Gastrocnemius medialis (tissue), 4 donors: ENCODE data around the gene ADAM23. TPM values are rescaled to one million over a fixed set of nuclear protein-coding genes. Genes with fewer than 3 reads are reported as not detected.

Source experiments
- ATAC-seq, 2 donors: fragments of 150-250 bp; one replicate each; pipeline ENCODE4 v1.9.1; 2016
- DNase-seq, 2 donors: peaks; one replicate each; pipeline ENCODE4 v3.0.0-alpha.2; 2019
- H3K27ac ChIP-seq, 4 donors: fragments of 200-600 bp; sonication (generic); 1 replicate in 1 of 4; 2 replicates in 3 of 4; pipeline ENCODE4 v1.5.1; 2016 to 2018; ENCODE audit warnings: mild to moderate bottlenecking in 2 of 4, moderate library complexity in 1 of 4
- H3K27me3 ChIP-seq, 3 donors: fragments of 200-600 bp; sonication (generic) in 2 of 3; 1 replicate in 1 of 3; 2 replicates in 2 of 3; pipeline versions ENCODE4 v1.5.1 to v1.6.0; 2016 to 2019; ENCODE audit warnings: mild to moderate bottlenecking in 1 of 3, moderate library complexity in 1 of 3
- H3K36me3 ChIP-seq, 2 donors: fragments of 200-600 bp; sonication (generic) in 1 of 2; one replicate each; pipeline ENCODE4 v1.5.1; 2017 to 2018
- H3K4me1 ChIP-seq, 2 donors: fragments of 200-600 bp; sonication (generic) in 1 of 2; one replicate each; pipeline ENCODE4 v1.5.1; 2016 to 2017; ENCODE audit warnings: mild to moderate bottlenecking in 2 of 2
- H3K4me3 ChIP-seq, 4 donors: fragments of 200-600 bp; sonication (generic) in 3 of 4; 1 replicate in 1 of 4; 2 replicates in 3 of 4; pipeline ENCODE4 v1.5.1; 2016 to 2019; ENCODE audit warnings: mild to moderate bottlenecking in 2 of 4
- H3K9me3 ChIP-seq, 3 donors: fragments of 200-600 bp; sonication (generic) in 2 of 3; 1 replicate in 1 of 3; 2 replicates in 2 of 3; pipeline ENCODE4 v1.5.1; 2016 to 2019
- CTCF ChIP-seq, 5 experiments: fragments of 450-650 bp in 3 of 5; fragments of 200-600 bp in 2 of 5; sonication (generic) in 2 of 5; IDR thresholded peaks in 4 of 5; conservative IDR thresholded peaks in 1 of 5; 1 replicate in 4 of 5; 2 replicates in 1 of 5; pipeline ENCODE4 v1.5.1; 2016 to 2019; ENCODE audit warnings: antibody characterized with exemption in 5 of 5, mild to moderate bottlenecking in 3 of 5, moderate library complexity in 3 of 5
- POLR2A ChIP-seq, 2 donors: fragments of 450-650 bp; IDR thresholded peaks; one replicate each; pipeline ENCODE4 v1.6.1; 2017; ENCODE audit warnings: antibody characterized with exemption in 2 of 2, mild to moderate bottlenecking in 2 of 2, moderate library complexity in 2 of 2
- in situ Hi-C, 4 donors: fragments of 200-750 bp; cut with MboI; loops; one replicate each; pipeline versions ENCODE4 v1.15.0 to v1.8.0; 2017; ENCODE audit warnings: low sequenced_read_pairs in 4 of 4
- intact Hi-C: fragments of 100-400 bp; cut with DNase I; formaldehyde crosslinking; loops from one replicate; pipeline ENCODE4 v1.15.1; 2023; ENCODE audit warnings: low total_unique reads
- total RNA-seq, 4 donors: library from RNA; depleted of rRNA; stranded (reverse); fragments of >200 nt; gene quantifications; one replicate each; pipeline versions ENCODE4 v1.1.0 to v1.2.3, GENCODE V29; 2016

ADAM23 gene
- total RNA-seq, 4 donors from 2014 or later: 0.65 to 2.4 (median 1.6) TPM

GRCh38 chr2:206603243-206603642, 159.9 kb downstream of the ADAM23 start:
- in situ Hi-C loops (no loop called here), intact Hi-C loops (no loop called here)
- no peak overlapping the region for H3K4me3 ChIP-seq
- H3K4me1 ChIP-seq: no peaks in the 10 kb centered on the region
- DNase-seq: no peak
- no peaks in the 10 kb centered on the region for H3K27me3 ChIP-seq
- no peaks in the 10 kb centered on the region for H3K9me3 ChIP-seq
- no peak for ATAC-seq
- no peaks in the 10 kb centered on the region for H3K36me3 ChIP-seq
- TF ChIP-seq CTCF (IDR thresholded peaks at IDR 0.05 in 4 of 5, conservative IDR thresholded peaks at IDR 0.05 in 1 of 5) (no peak), POLR2A (IDR thresholded peaks at IDR 0.05) (no peak)
- H3K27ac ChIP-seq: no peak overlapping the region

DNA sequence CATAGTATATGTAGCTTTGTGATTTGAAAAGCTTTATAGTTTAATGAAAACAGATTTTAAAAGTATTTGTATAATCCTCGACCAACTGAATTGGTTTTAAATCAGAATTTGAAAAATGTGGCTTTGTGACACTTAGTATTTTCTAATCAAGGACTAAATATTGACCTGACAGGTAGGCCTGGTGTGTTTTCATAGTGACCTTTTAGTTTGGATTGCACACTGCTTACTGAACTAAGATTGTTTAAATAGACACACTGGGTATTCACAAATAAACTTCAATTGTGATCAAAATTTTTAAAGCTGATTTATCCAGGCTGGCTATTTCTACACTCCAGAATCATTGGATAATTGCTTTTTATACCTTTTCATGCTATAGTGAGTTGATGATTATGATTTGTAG, 167.1 kb downstream of the ADAM23 start:
- in situ Hi-C loops: no loop called here
- ATAC-seq (no peak), DNase-seq (no peak)
- H3K27ac ChIP-seq: no peak overlapping the region
- H3K4me3 ChIP-seq: no peak overlapping the region
- no peak for TF ChIP-seq CTCF (IDR thresholded peaks at IDR 0.05 in 4 of 5, conservative IDR thresholded peaks at IDR 0.05 in 1 of 5)
- H3K36me3 ChIP-seq: no peaks in the 10 kb centered on the region
- no peaks in the 10 kb centered on the region for H3K4me1 ChIP-seq
- intact Hi-C loops: no loop called here
- H3K27me3 ChIP-seq: no peaks in the 10 kb centered on the region
- no peaks in the 10 kb centered on the region for H3K9me3 ChIP-seq

DNA sequence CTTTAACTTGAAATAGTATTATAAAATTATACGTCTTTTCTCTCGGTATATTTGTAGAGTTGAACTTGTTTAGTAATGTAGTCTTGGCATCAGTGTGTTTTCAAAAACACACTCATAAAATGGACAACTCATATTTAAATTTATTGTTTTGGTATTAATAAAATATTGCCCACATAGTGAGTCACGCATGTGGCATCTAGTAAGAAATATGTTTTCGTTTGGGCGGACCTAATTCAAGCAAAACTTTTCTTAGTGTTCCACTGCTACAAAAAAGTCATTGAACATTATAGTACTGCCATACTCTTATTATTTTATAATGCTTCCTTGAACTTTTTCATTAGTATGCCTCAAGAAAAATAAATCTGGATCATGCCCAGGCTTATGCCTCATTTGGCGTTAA, 167.9 kb downstream of the ADAM23 start:
- TF ChIP-seq POLR2A (IDR thresholded peaks at IDR 0.05): no peak
- no peak for TF ChIP-seq CTCF (IDR thresholded peaks at IDR 0.05 in 4 of 5, conservative IDR thresholded peaks at IDR 0.05 in 1 of 5)
- intact Hi-C loops (no loop called here), in situ Hi-C loops (no loop called here)
- ATAC-seq: no peak
- Histone ChIP-seq H3K9me3 (no peaks in the 10 kb centered on the region), H3K27me3 (no peaks in the 10 kb centered on the region), H3K4me3 (no peak overlapping the region), H3K27ac (no peak overlapping the region), H3K36me3 (no peaks in the 10 kb centered on the region), H3K4me1 (no peaks in the 10 kb centered on the region)
- no peak for DNase-seq

- DNase-seq: no peak
- intact Hi-C loops (no loop called here), in situ Hi-C loops (no loop called here)
- H3K4me3 ChIP-seq: no peak overlapping the region
- ATAC-seq: no peak
- TF ChIP-seq POLR2A (IDR thresholded peaks at IDR 0.05) (no peak), CTCF (IDR thresholded peaks at IDR 0.05 in 4 of 5, conservative IDR thresholded peaks at IDR 0.05 in 1 of 5) (no peak)
- no peaks in the 10 kb centered on the region for H3K4me1 ChIP-seq
- H3K27ac ChIP-seq: no peak overlapping the region
- H3K27me3 ChIP-seq: no peaks in the 10 kb centered on the region
- H3K36me3 ChIP-seq: no peaks in the 10 kb centered on the region
- no peaks in the 10 kb centered on the region for H3K9me3 ChIP-seq
Observed at GRCh38 chr2:206611736-206612135, 168.4 kb downstream of the ADAM23 start.

DNA sequence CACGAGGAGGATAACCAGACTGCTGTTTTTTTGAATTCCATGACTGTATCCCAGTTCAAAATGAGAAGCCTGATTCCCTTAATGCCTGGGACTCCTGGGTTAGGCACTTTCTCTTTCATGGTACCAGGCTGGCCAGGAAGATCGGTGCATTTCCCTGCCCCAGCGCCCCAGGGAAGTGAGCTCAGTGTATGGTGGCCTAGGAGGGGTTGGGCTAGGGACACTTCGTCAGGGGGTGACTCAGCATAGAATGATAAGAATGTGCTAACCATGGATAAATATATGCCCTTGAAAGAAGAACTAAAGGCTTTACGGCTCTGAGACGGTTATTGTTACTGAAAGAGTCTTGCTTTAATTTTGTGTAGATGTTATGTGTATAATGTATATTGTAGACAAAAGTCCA, 171.5 kb downstream of the ADAM23 start:
- no peak for ATAC-seq
- Histone ChIP-seq H3K4me1 (no peaks in the 10 kb centered on the region), H3K4me3 (no peak overlapping the region), H3K27me3 (no peaks in the 10 kb centered on the region), H3K36me3 (no peaks in the 10 kb centered on the region), H3K9me3 (no peaks in the 10 kb centered on the region), H3K27ac (no peak overlapping the region)
- no peak for DNase-seq
- in situ Hi-C loops (no loop called here), intact Hi-C loops (no loop called here)
- TF ChIP-seq CTCF (IDR thresholded peaks at IDR 0.05 in 4 of 5, conservative IDR thresholded peaks at IDR 0.05 in 1 of 5) (no peak), POLR2A (IDR thresholded peaks at IDR 0.05) (no peak)
